H1 (cell line): ENCODE results near the gene NSF. TPM values are rescaled to one million over a fixed set of nuclear protein-coding genes. Genes with fewer than 3 reads are reported as not detected.
"Not testable (repeated sequence)": the region's sequence is repeated elsewhere in the genome, so short reads cannot be mapped to it uniquely, and the experiment has no call there.

Experiments used
- CTCF ChIA-PET: fragments of 300-600 bp; sonication (Branson Sonifier 250); formaldehyde crosslinking; loops from one replicate; lab custom pipeline; 2021; ENCODE audit not compliant: partially characterized antibody; lab: Charles Lee
- POLR2A ChIA-PET: fragments of 300-600 bp; sonication (Branson Sonifier 250); formaldehyde crosslinking; loops from one replicate; lab custom pipeline; 2021; ENCODE audit warnings: inconsistent platforms; ENCODE audit not compliant: partially characterized antibody; lab: Charles Lee
- DNase-seq, 2 experiments: peaks; one replicate each; pipeline versions ENCODE4 v3.0.0 to v3.0.0-alpha.2; 2010 to 2022; ENCODE audit warnings: low spot score in 2 of 2, low read depth in 1 of 2, mixed read lengths in 1 of 2
- FAIRE-seq: peaks from 2 replicates; lab custom pipeline; 2011; peaks lifted over from hg19 to GRCh38; lab: Jason Lieb, UNC
- H2AFZ ChIP-seq: 2 replicates; pipeline ENCODE4 v1.8.1; 2012; ENCODE audit warnings: low read length, inconsistent platforms
- H2AK5ac ChIP-seq: 2 replicates; pipeline ENCODE4 v1.6.1; 2013; ENCODE audit warnings: low read depth, low read length
- H2BK120ac ChIP-seq: replicated peaks from 2 replicates; pipeline ENCODE3; 2013; ENCODE audit warnings: low read depth, low read length, inconsistent platforms
- H2BK12ac ChIP-seq: 2 replicates; pipeline ENCODE4 v1.6.1; 2013; ENCODE audit warnings: low read depth, low read length
- H2BK15ac ChIP-seq: 2 replicates; pipeline ENCODE4 v1.6.1; 2013; ENCODE audit warnings: low read length
- H2BK20ac ChIP-seq: 2 replicates; pipeline ENCODE4 v1.6.1; 2013; ENCODE audit warnings: low read length
- H2BK5ac ChIP-seq: 2 replicates; pipeline ENCODE4 v1.6.1; 2013; ENCODE audit warnings: low read depth, low read length
- H3K14ac ChIP-seq: 2 replicates; pipeline ENCODE4 v1.6.1; 2013; ENCODE audit warnings: inconsistent platforms; ENCODE audit not compliant: insufficient read length
- H3K18ac ChIP-seq: 2 replicates; pipeline ENCODE4 v1.6.1; 2013; ENCODE audit warnings: low read length; ENCODE audit errors: extremely low read depth
- H3K23ac ChIP-seq: 2 replicates; pipeline ENCODE4 v1.6.1; 2013; ENCODE audit warnings: inconsistent platforms; ENCODE audit not compliant: insufficient read length
- H3K23me2 ChIP-seq: 2 replicates; pipeline ENCODE4 v1.6.1; 2013; ENCODE audit warnings: low read depth, low read length
- H3K27ac ChIP-seq: 2 replicates; pipeline ENCODE4 v1.6.1; 2011; ENCODE audit warnings: low read depth, low read length, inconsistent platforms
- H3K27me3 ChIP-seq, 4 experiments: replicated peaks in 1 of 4; 1 replicate in 1 of 4; 2 replicates in 3 of 4; pipeline versions ENCODE4 v1.6.1 to v1.8.1; 2011 to 2013; ENCODE audit warnings: low read length in 3 of 4, mild to moderate bottlenecking in 3 of 4, inconsistent platforms in 2 of 4, mixed read lengths in 2 of 4, moderate library complexity in 1 of 4; ENCODE audit not compliant: control insufficient read depth in 3 of 4, insufficient read depth in 3 of 4; ENCODE audit errors: extremely low read depth in 1 of 4
- H3K36me3 ChIP-seq, 4 experiments: 2 replicates each; pipeline versions ENCODE4 v1.6.1 to v1.8.1; 2011 to 2013; ENCODE audit warnings: mild to moderate bottlenecking in 4 of 4, low read length in 3 of 4, moderate library complexity in 2 of 4, control low read depth in 1 of 4, inconsistent platforms in 1 of 4; ENCODE audit not compliant: insufficient read depth in 4 of 4, control insufficient read depth in 2 of 4
- H3K4ac ChIP-seq: replicated peaks from 2 replicates; pipeline ENCODE3; 2013; ENCODE audit warnings: low read length, low read depth, mixed read lengths, inconsistent platforms; ENCODE audit not compliant: insufficient read length
- H3K4me1 ChIP-seq, 4 experiments: replicated peaks in 1 of 4; 1 replicate in 1 of 4; 2 replicates in 3 of 4; pipeline versions ENCODE4 v1.6.1 to v1.8.1; 2011 to 2013; ENCODE audit warnings: low read length in 3 of 4, inconsistent platforms in 2 of 4, mixed read lengths in 1 of 4; ENCODE audit not compliant: insufficient read depth in 4 of 4, control insufficient read depth in 3 of 4
- H3K4me2 ChIP-seq, 2 experiments: 2 replicates each; pipeline versions ENCODE4 v1.6.1 to v1.8.1; 2011 to 2013; ENCODE audit warnings: low read depth in 2 of 2, low read length in 2 of 2, control low read depth in 1 of 2, inconsistent platforms in 1 of 2, mild to moderate bottlenecking in 1 of 2; ENCODE audit not compliant: insufficient read depth in 1 of 2
- H3K4me3 ChIP-seq, 4 experiments: fragments of 200-600, 300-600 bp in 1 of 4; sonication (generic), shearing (Covaris generic), sonication (Bioruptor Twin) in 1 of 4; 2 replicates each; pipeline versions ENCODE4 v1.5.1 to v1.8.1; 2011 to 2016; ENCODE audit warnings: low read length in 4 of 4, low read depth in 3 of 4, control low read depth in 2 of 4, inconsistent platforms in 2 of 4, mild to moderate bottlenecking in 2 of 4, mixed read lengths in 1 of 4, moderate library complexity in 1 of 4; ENCODE audit not compliant: insufficient read depth in 2 of 4; ENCODE audit errors: extremely low read depth in 1 of 4
- H3K56ac ChIP-seq: replicated peaks from 2 replicates; pipeline ENCODE3; 2013; ENCODE audit warnings: low read depth, mild to moderate bottlenecking, mixed read lengths, low read length, inconsistent platforms; ENCODE audit not compliant: insufficient read length
- H3K79me1 ChIP-seq: 2 replicates; pipeline ENCODE4 v1.6.1; 2013; ENCODE audit warnings: low read depth, low read length, control low read depth
- H3K79me2 ChIP-seq, 2 experiments: 2 replicates each; pipeline versions ENCODE4 v1.6.1 to v1.8.1; 2012 to 2013; ENCODE audit warnings: low read length in 2 of 2, mild to moderate bottlenecking in 2 of 2, inconsistent platforms in 1 of 2; ENCODE audit not compliant: insufficient read depth in 2 of 2, control insufficient read depth in 1 of 2
- H3K9ac ChIP-seq, 4 experiments: replicated peaks in 1 of 4; 1 replicate in 1 of 4; 2 replicates in 3 of 4; pipeline versions ENCODE4 v1.6.1 to v1.8.1; 2011 to 2013; ENCODE audit warnings: low read depth in 3 of 4, low read length in 3 of 4, control low read depth in 2 of 4, mild to moderate bottlenecking in 2 of 4, moderate library complexity in 2 of 4, inconsistent platforms in 1 of 4; ENCODE audit errors: extremely low read depth in 1 of 4
- H3K9me3 ChIP-seq, 2 experiments: 2 replicates each; pipeline versions ENCODE4 v1.6.1 to v1.8.1; 2012 to 2013; ENCODE audit warnings: mild to moderate bottlenecking in 2 of 2, moderate library complexity in 2 of 2, control low read depth in 1 of 2, inconsistent platforms in 1 of 2, low read depth in 1 of 2, low read length in 1 of 2, mixed read lengths in 1 of 2; ENCODE audit not compliant: insufficient read depth in 2 of 2
- H4K20me1 ChIP-seq, 2 experiments: replicated peaks in 1 of 2; 2 replicates each; pipeline versions ENCODE3 to v1.8.1; 2011 to 2013; ENCODE audit warnings: inconsistent platforms in 2 of 2, low read length in 2 of 2, mild to moderate bottlenecking in 1 of 2; ENCODE audit not compliant: insufficient read depth in 2 of 2, control insufficient read depth in 1 of 2
- H4K5ac ChIP-seq: 2 replicates; pipeline ENCODE4 v1.6.1; 2013; ENCODE audit warnings: low read length, low read depth, mixed read lengths, inconsistent platforms; ENCODE audit not compliant: insufficient read length
- H4K8ac ChIP-seq: 2 replicates; pipeline ENCODE4 v1.8.0; 2013; ENCODE audit warnings: mild to moderate bottlenecking, moderate library complexity, low read length, inconsistent platforms; ENCODE audit not compliant: insufficient read depth; ENCODE audit errors: extremely low read depth
- H4K91ac ChIP-seq: replicated peaks from 2 replicates; pipeline ENCODE3; 2013; ENCODE audit warnings: low read length, mixed read lengths, inconsistent platforms; ENCODE audit not compliant: insufficient read length
- WGBS, 2 experiments: shearing (Covaris generic) in 1 of 2; methylation state at CpG; one replicate each; pipeline versions ENCODE4 v1.1.6 to v1.1.7; 2013 to 2015; ENCODE audit warnings: low lambda C conversion rate in 2 of 2, mixed read lengths in 2 of 2, inconsistent platforms in 1 of 2, low coverage in 1 of 2, missing lambda C conversion rate in 1 of 2; ENCODE audit not compliant: insufficient replicate concordance in 2 of 2, insufficient coverage in 1 of 2, insufficient read length in 1 of 2; ENCODE audit errors: extremely low coverage in 1 of 2, missing lambda C conversion rate in 1 of 2; 5-methylcytosine and 5-hydroxymethylcytosine counted together
- polyA plus RNA-seq, 7 experiments: library from polyadenylated mRNA; depleted of rRNA in 3 of 7; stranded (reverse) in 5 of 7; unstranded in 2 of 7; fragments of >200 nt in 5 of 7; fragments of 200-250 nt in 2 of 7; gene quantifications; 1 replicate in 5 of 7; 2 replicates in 1 of 7; 4 replicates in 1 of 7; pipeline versions ENCODE4 v1.2.1 to v1.2.3, GENCODE V29; 2011 to 2013; ENCODE audit warnings: missing spikeins in 2 of 7, mixed read lengths in 2 of 7
- total RNA-seq: library from RNA; stranded (reverse); fragmentation: NEBNext Ultra II Directional; extraction: Animal tissue kit (Norgen Biotek cat#: 25700); gene quantifications from 2 replicates; pipeline ENCODE4 v1.2.1, GENCODE V29; 2021

The NSF gene
- total and polyA plus RNA-seq, 2 of the 8 experiments (the other 6 are each of a cell fraction or from before 2014, with no cell fraction given) = 13.0 to 27.7 TPM

GRCh38 chr17:46677819-46678218 is 87.3 kb downstream of the NSF start:
- H4K5ac ChIP-seq, H4K20me1 ChIP-seq, H2AFZ ChIP-seq, H2BK5ac ChIP-seq, H3K14ac ChIP-seq, H3K27me3 ChIP-seq, FAIRE-seq, H3K9me3 ChIP-seq, DNase-seq, H3K4me2 ChIP-seq, H3K27ac ChIP-seq, H3K79me2 ChIP-seq, H2BK120ac ChIP-seq, H3K36me3 ChIP-seq, CTCF ChIA-PET, H2AK5ac ChIP-seq, H3K23me2 ChIP-seq, POLR2A ChIA-PET, H3K23ac ChIP-seq, H2BK12ac ChIP-seq, H3K18ac ChIP-seq, H3K56ac ChIP-seq, H3K4me1 ChIP-seq, H4K8ac ChIP-seq, H4K91ac ChIP-seq, H2BK20ac ChIP-seq, H3K4ac ChIP-seq, H3K79me1 ChIP-seq, H2BK15ac ChIP-seq, H3K4me3 ChIP-seq, H3K9ac ChIP-seq: not testable (repeated sequence)

GRCh38 chr17:46683653-46684052 is 93.2 kb downstream of the NSF start:
- H4K91ac ChIP-seq, CTCF ChIA-PET, H3K9ac ChIP-seq, H3K36me3 ChIP-seq, H2AK5ac ChIP-seq, H3K4me3 ChIP-seq, H2AFZ ChIP-seq, H3K79me2 ChIP-seq, H3K18ac ChIP-seq, H4K5ac ChIP-seq, H3K4ac ChIP-seq, H3K9me3 ChIP-seq, H3K23me2 ChIP-seq, H3K23ac ChIP-seq, H3K4me1 ChIP-seq, H4K20me1 ChIP-seq, POLR2A ChIA-PET, H2BK120ac ChIP-seq, H3K27ac ChIP-seq, H3K14ac ChIP-seq, H2BK15ac ChIP-seq, H4K8ac ChIP-seq, DNase-seq, H3K56ac ChIP-seq, H2BK12ac ChIP-seq, H3K27me3 ChIP-seq, H2BK5ac ChIP-seq, H3K79me1 ChIP-seq, FAIRE-seq, H3K4me2 ChIP-seq, H2BK20ac ChIP-seq: not testable (repeated sequence)
- WGBS, 2 experiments = no CpG with 5 or more reads among the region's 2 CpGs
